ENCODE results near the gene SPRR1A.

SPRR1A gene

GRCh38 chr1:153023109-153023508, 39.2 kb downstream of the SPRR1A start:
- H3K27me3 ChIP-seq (ENCODE audit: control insufficient read depth in 1 of 2, insufficient read depth in 2 of 2, low read length in 2 of 2): no peaks in the 10 kb centered on the region
- no peaks in the 10 kb centered on the region for H3K4me1 ChIP-seq (ENCODE audit: control insufficient read depth in 1 of 2, insufficient read depth in 2 of 2, low read length in 2 of 2)
- H3K9me3 ChIP-seq (ENCODE audit: control insufficient read depth in 1 of 2, low read length in 2 of 2): no peaks in the 10 kb centered on the region
- no peak overlapping the region for H3K27ac ChIP-seq (ENCODE audit: low read depth, low read length)
- H3K9ac ChIP-seq (ENCODE audit: low read depth in 1 of 2, low read length in 2 of 2): no peak overlapping the region
- no peak overlapping the region for H3K4me3 ChIP-seq (ENCODE audit: low read depth in 1 of 2, low read length in 2 of 2)
- no peaks in the 10 kb centered on the region for H3K36me3 ChIP-seq (ENCODE audit: control insufficient read depth in 1 of 2, insufficient read depth in 2 of 2, low read length in 2 of 2)

GRCh38 chr1:153024413-153024812, 40.5 kb downstream of the SPRR1A start:
- Histone ChIP-seq H3K27me3 (ENCODE audit: control insufficient read depth in 1 of 2, insufficient read depth in 2 of 2, low read length in 2 of 2) (no peaks in the 10 kb centered on the region), H3K36me3 (ENCODE audit: control insufficient read depth in 1 of 2, insufficient read depth in 2 of 2, low read length in 2 of 2) (no peaks in the 10 kb centered on the region), H3K4me3 (ENCODE audit: low read depth in 1 of 2, low read length in 2 of 2) (no peak overlapping the region), H3K9ac (ENCODE audit: low read depth in 1 of 2, low read length in 2 of 2) (no peak overlapping the region), H3K4me1 (ENCODE audit: control insufficient read depth in 1 of 2, insufficient read depth in 2 of 2, low read length in 2 of 2) (no peaks in the 10 kb centered on the region), H3K27ac (ENCODE audit: low read depth, low read length) (no peak overlapping the region), H3K9me3 (ENCODE audit: control insufficient read depth in 1 of 2, low read length in 2 of 2) (no peaks in the 10 kb centered on the region)

GRCh38 chr1:153025797-153026196, 41.9 kb downstream of the SPRR1A start:
- Histone ChIP-seq H3K9me3 (ENCODE audit: control insufficient read depth in 1 of 2, low read length in 2 of 2) (no peaks in the 10 kb centered on the region), H3K4me3 (ENCODE audit: low read depth in 1 of 2, low read length in 2 of 2) (no peak overlapping the region), H3K9ac (ENCODE audit: low read depth in 1 of 2, low read length in 2 of 2) (no peak overlapping the region), H3K27me3 (ENCODE audit: control insufficient read depth in 1 of 2, insufficient read depth in 2 of 2, low read length in 2 of 2) (no peaks in the 10 kb centered on the region), H3K36me3 (ENCODE audit: control insufficient read depth in 1 of 2, insufficient read depth in 2 of 2, low read length in 2 of 2) (no peaks in the 10 kb centered on the region), H3K27ac (ENCODE audit: low read depth, low read length) (no peak overlapping the region), H3K4me1 (ENCODE audit: control insufficient read depth in 1 of 2, insufficient read depth in 2 of 2, low read length in 2 of 2) (no peaks in the 10 kb centered on the region)

- Histone ChIP-seq H3K27me3 (ENCODE audit: control insufficient read depth in 1 of 2, insufficient read depth in 2 of 2, low read length in 2 of 2) (no peaks in the 10 kb centered on the region), H3K4me3 (ENCODE audit: low read depth in 1 of 2, low read length in 2 of 2) (no peak overlapping the region), H3K9ac (ENCODE audit: low read depth in 1 of 2, low read length in 2 of 2) (no peak overlapping the region), H3K9me3 (ENCODE audit: control insufficient read depth in 1 of 2, low read length in 2 of 2) (no peaks in the 10 kb centered on the region), H3K4me1 (ENCODE audit: control insufficient read depth in 1 of 2, insufficient read depth in 2 of 2, low read length in 2 of 2) (no peaks in the 10 kb centered on the region), H3K27ac (ENCODE audit: low read depth, low read length) (no peak overlapping the region), H3K36me3 (ENCODE audit: control insufficient read depth in 1 of 2, insufficient read depth in 2 of 2, low read length in 2 of 2) (no peaks in the 10 kb centered on the region)
These were observed 44.9 kb downstream of the SPRR1A start for GRCh38 chr1:153028766-153029165.

GRCh38 chr1:153030895-153031294, 47.0 kb downstream of the SPRR1A start, which contains the start of gene SPRR1B:
Gene SPRR1B, plus strand, starts transcription at chr1:153031203. Its CDS starts 1,143 bp downstream, at chr1:153032346.
- no peaks in the 10 kb centered on the region for H3K36me3 ChIP-seq (ENCODE audit: control insufficient read depth in 1 of 2, insufficient read depth in 2 of 2, low read length in 2 of 2)
- no peaks in the 10 kb centered on the region for H3K27me3 ChIP-seq (ENCODE audit: control insufficient read depth in 1 of 2, insufficient read depth in 2 of 2, low read length in 2 of 2)
- no peak within 1 kb of the TSS for H3K9ac ChIP-seq (ENCODE audit: low read depth in 1 of 2, low read length in 2 of 2)
- H3K4me1 ChIP-seq (ENCODE audit: control insufficient read depth in 1 of 2, insufficient read depth in 2 of 2, low read length in 2 of 2): no peaks in the 10 kb centered on the region
- H3K4me3 ChIP-seq (ENCODE audit: low read depth in 1 of 2, low read length in 2 of 2): no peak within 1 kb of the TSS
- H3K27ac ChIP-seq (ENCODE audit: low read depth, low read length): no peak within 1 kb of the TSS
- no peaks in the 10 kb centered on the region for H3K9me3 ChIP-seq (ENCODE audit: control insufficient read depth in 1 of 2, low read length in 2 of 2)

GRCh38 chr1:153032073-153032472, 48.2 kb downstream of the SPRR1A start:
- Histone ChIP-seq H3K4me1 (ENCODE audit: control insufficient read depth in 1 of 2, insufficient read depth in 2 of 2, low read length in 2 of 2) (no peaks in the 10 kb centered on the region), H3K36me3 (ENCODE audit: control insufficient read depth in 1 of 2, insufficient read depth in 2 of 2, low read length in 2 of 2) (no peaks in the 10 kb centered on the region), H3K27ac (ENCODE audit: low read depth, low read length) (no peak overlapping the region), H3K9me3 (ENCODE audit: control insufficient read depth in 1 of 2, low read length in 2 of 2) (no peaks in the 10 kb centered on the region), H3K4me3 (ENCODE audit: low read depth in 1 of 2, low read length in 2 of 2) (no peak overlapping the region), H3K9ac (ENCODE audit: low read depth in 1 of 2, low read length in 2 of 2) (no peak overlapping the region), H3K27me3 (ENCODE audit: control insufficient read depth in 1 of 2, insufficient read depth in 2 of 2, low read length in 2 of 2) (no peaks in the 10 kb centered on the region)

GRCh38 chr1:153032677-153033308, 48.9 kb downstream of the SPRR1A start:
- Histone ChIP-seq H3K4me1 (ENCODE audit: control insufficient read depth in 1 of 2, insufficient read depth in 2 of 2, low read length in 2 of 2) (no peaks in the 10 kb centered on the region), H3K9me3 (ENCODE audit: control insufficient read depth in 1 of 2, low read length in 2 of 2) (no peaks in the 10 kb centered on the region), H3K27me3 (ENCODE audit: control insufficient read depth in 1 of 2, insufficient read depth in 2 of 2, low read length in 2 of 2) (no peaks in the 10 kb centered on the region), H3K27ac (ENCODE audit: low read depth, low read length) (no peak overlapping the region), H3K9ac (ENCODE audit: low read depth in 1 of 2, low read length in 2 of 2) (no peak overlapping the region), H3K36me3 (ENCODE audit: control insufficient read depth in 1 of 2, insufficient read depth in 2 of 2, low read length in 2 of 2) (no peaks in the 10 kb centered on the region), H3K4me3 (ENCODE audit: low read depth in 1 of 2, low read length in 2 of 2) (no peak overlapping the region)

- H3K27me3 ChIP-seq (ENCODE audit: control insufficient read depth in 1 of 2, insufficient read depth in 2 of 2, low read length in 2 of 2): no peaks in the 10 kb centered on the region
- H3K4me1 ChIP-seq (ENCODE audit: control insufficient read depth in 1 of 2, insufficient read depth in 2 of 2, low read length in 2 of 2): no peaks in the 10 kb centered on the region
- H3K9ac ChIP-seq (ENCODE audit: low read depth in 1 of 2, low read length in 2 of 2): no peak overlapping the region
- H3K4me3 ChIP-seq (ENCODE audit: low read depth in 1 of 2, low read length in 2 of 2): no peak overlapping the region
- H3K9me3 ChIP-seq (ENCODE audit: control insufficient read depth in 1 of 2, low read length in 2 of 2): no peaks in the 10 kb centered on the region
- H3K27ac ChIP-seq (ENCODE audit: low read depth, low read length): no peak overlapping the region
- no peaks in the 10 kb centered on the region for H3K36me3 ChIP-seq (ENCODE audit: control insufficient read depth in 1 of 2, insufficient read depth in 2 of 2, low read length in 2 of 2)
These were observed 51.3 kb downstream of the SPRR1A start for GRCh38 chr1:153035211-153035610.

Data from duodenal mucosa (tissue), 2 donors.